Measurements from ENCODE around the gene OLA1. TPM values are rescaled to one million over a fixed set of nuclear protein-coding genes. Genes with fewer than 3 reads are reported as not detected.

Gene OLA1
- total RNA-seq, 4 donors from 2014 or later = 75.4 to 111 (median 92.8) TPM

DNA sequence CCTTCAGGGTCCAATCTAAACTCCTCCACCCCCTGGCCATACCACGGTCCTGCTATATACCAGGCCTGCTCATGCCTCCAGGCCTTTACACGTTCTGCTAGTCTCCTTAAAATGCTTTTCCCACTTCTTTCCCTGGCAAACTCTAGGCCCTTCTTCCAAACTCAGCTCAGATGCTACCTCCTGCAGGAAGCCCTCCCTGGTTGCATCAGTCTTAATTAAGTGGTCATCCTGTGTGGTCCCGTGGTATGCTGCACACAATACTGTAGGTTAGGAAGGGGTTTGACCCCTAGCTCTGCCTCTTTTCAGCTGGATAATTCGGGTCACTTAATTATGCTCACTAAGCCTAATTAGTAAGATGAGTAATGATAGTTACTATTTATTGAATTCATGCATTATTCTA, 197.3 kb downstream of the OLA1 start:
- intact Hi-C loops (cut with DNase I; ENCODE audit: low total_unique reads) (no loop called here), in situ Hi-C loops (cut with MboI; ENCODE audit: low sequenced_read_pairs in 4 of 4) (loop anchor here in 3 of 4 donors (25.0 kb wide), 1 partner anchor 639 kb away; no protein-coding TSS in a partner anchor)
- no peaks in the 10 kb centered on the region for H3K36me3 ChIP-seq
- no peak overlapping the region for H3K4me3 ChIP-seq
- ATAC-seq (no peak), DNase-seq (no peak)
- H3K4me1 ChIP-seq = no peaks in the 10 kb centered on the region
- TF ChIP-seq, protein P1, sequence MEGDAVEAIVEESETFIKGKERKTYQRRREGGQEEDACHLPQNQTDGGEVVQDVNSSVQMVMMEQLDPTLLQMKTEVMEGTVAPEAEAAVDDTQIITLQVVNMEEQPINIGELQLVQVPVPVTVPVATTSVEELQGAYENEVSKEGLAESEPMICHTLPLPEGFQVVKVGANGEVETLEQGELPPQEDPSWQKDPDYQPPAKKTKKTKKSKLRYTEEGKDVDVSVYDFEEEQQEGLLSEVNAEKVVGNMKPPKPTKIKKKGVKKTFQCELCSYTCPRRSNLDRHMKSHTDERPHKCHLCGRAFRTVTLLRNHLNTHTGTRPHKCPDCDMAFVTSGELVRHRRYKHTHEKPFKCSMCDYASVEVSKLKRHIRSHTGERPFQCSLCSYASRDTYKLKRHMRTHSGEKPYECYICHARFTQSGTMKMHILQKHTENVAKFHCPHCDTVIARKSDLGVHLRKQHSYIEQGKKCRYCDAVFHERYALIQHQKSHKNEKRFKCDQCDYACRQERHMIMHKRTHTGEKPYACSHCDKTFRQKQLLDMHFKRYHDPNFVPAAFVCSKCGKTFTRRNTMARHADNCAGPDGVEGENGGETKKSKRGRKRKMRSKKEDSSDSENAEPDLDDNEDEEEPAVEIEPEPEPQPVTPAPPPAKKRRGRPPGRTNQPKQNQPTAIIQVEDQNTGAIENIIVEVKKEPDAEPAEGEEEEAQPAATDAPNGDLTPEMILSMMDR (IDR thresholded peaks at IDR 0.05 in 4 of 5, conservative IDR thresholded peaks at IDR 0.05 in 1 of 5) = no peak
- TF ChIP-seq POLR2A (IDR thresholded peaks at IDR 0.05) = no peak
- H3K27ac ChIP-seq = no peak overlapping the region
- H3K9me3 ChIP-seq = no peaks in the 10 kb centered on the region
- H3K27me3 ChIP-seq = no peaks in the 10 kb centered on the region

DNA sequence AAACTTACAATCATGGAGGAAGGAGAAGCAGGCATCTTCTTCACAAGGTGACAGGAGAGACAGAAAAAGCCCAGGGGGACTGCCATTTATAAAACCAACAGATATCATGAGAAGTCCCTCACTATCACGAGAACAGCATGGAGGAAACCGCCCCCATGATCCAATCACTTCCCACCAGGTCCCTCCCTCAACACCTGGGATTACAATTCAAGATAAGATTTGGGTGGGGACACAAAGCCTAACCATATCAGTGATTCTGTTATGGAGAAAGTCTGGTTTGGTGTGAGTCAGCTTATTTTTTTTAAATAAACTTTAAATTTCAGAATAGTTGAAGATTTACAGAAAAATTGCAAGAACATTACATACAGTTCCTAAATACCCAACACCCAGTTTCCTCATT, 198.4 kb downstream of the OLA1 start:
- in situ Hi-C loops (cut with MboI; ENCODE audit: low sequenced_read_pairs in 4 of 4) = loop anchor here in 3 of 4 donors (10.0 to 25.0 kb wide), 4 partner anchors 163 to 638 kb away; no protein-coding TSS in a partner anchor
- intact Hi-C loops (cut with DNase I; ENCODE audit: low total_unique reads) = loop anchor here (10.0 kb wide), 2 partner anchors 305 to 475 kb away; no protein-coding TSS in a partner anchor
- DNase-seq (no peak), ATAC-seq (no peak)
- no peaks in the 10 kb centered on the region for H3K36me3 ChIP-seq
- no peak for TF ChIP-seq POLR2A (IDR thresholded peaks at IDR 0.05)
- TF ChIP-seq, protein P1 (IDR thresholded peaks at IDR 0.05 in 4 of 5, conservative IDR thresholded peaks at IDR 0.05 in 1 of 5) = no peak
- no peaks in the 10 kb centered on the region for H3K4me1 ChIP-seq
- no peaks in the 10 kb centered on the region for H3K9me3 ChIP-seq
- no peak overlapping the region for H3K4me3 ChIP-seq
- no peak overlapping the region for H3K27ac ChIP-seq
- no peaks in the 10 kb centered on the region for H3K27me3 ChIP-seq

DNA sequence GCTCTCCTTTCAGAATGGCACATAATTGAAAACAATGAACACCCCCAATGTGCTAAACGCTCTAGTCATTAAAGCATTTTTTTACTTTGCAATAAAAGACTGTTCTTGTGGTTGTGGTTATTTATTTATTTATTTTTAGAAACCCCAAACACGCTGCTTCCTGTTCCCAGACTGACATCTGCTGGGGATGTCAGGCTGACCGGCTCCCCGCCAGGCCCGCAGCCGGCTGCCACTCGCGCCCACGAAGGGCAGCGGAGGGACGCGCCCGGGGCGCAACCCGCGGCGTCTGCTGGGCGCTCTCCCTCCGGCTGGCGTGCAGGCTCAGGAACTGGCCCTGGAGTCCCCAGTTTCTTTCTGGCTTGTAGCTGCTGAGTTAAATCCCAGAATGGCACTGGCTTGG, 200.1 kb downstream of the OLA1 start:
- no peak for ATAC-seq
- Histone ChIP-seq H3K27ac (no peak overlapping the region), H3K4me3 (no peak overlapping the region), H3K4me1 (no peaks in the 10 kb centered on the region), H3K36me3 (no peaks in the 10 kb centered on the region), H3K9me3 (no peaks in the 10 kb centered on the region), H3K27me3 (no peaks in the 10 kb centered on the region)
- intact Hi-C loops (cut with DNase I; ENCODE audit: low total_unique reads) = loop anchor here (10.0 kb wide), 2 partner anchors 303 to 473 kb away; no protein-coding TSS in a partner anchor
- in situ Hi-C loops (cut with MboI; ENCODE audit: low sequenced_read_pairs in 4 of 4) = loop anchor here in 2 of 4 donors (10.0 to 25.0 kb wide), 3 partner anchors 161 to 461 kb away; no protein-coding TSS in a partner anchor
- DNase-seq = no peak
- TF ChIP-seq, protein P1 (IDR thresholded peaks at IDR 0.05 in 4 of 5, conservative IDR thresholded peaks at IDR 0.05 in 1 of 5) = no peak
- no peak for TF ChIP-seq POLR2A (IDR thresholded peaks at IDR 0.05)

DNA sequence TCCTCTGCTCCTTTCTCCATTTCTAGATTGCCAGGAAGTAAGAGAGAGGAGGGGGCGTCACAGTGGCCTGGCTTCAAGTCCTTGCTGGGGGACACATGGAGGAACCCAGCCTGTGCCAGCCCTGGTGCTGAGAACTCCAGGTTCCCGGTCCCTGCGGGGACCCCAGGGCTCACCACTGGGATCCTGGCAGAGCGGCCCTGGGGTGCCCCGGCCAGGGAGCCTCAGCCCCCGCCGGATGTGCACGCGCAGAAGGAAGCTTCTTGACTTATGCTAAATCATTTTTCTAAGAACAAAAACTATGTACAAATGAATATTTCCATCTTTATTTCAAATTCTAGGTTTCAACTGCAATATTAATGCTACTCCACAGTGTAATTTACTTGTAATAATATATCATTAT, 200.6 kb downstream of the OLA1 start:
- ATAC-seq (no peak), DNase-seq (no peak)
- H3K4me3 ChIP-seq = no peak overlapping the region
- H3K4me1 ChIP-seq = no peaks in the 10 kb centered on the region
- H3K9me3 ChIP-seq = no peaks in the 10 kb centered on the region
- H3K27ac ChIP-seq = no peak overlapping the region
- H3K36me3 ChIP-seq = no peaks in the 10 kb centered on the region
- no peak for TF ChIP-seq POLR2A (IDR thresholded peaks at IDR 0.05)
- TF ChIP-seq, protein P1 (IDR thresholded peaks at IDR 0.05 in 4 of 5, conservative IDR thresholded peaks at IDR 0.05 in 1 of 5) = no peak
- intact Hi-C loops (cut with DNase I; ENCODE audit: low total_unique reads) (loop anchor here (10.0 kb wide), 2 partner anchors 303 to 473 kb away; no protein-coding TSS in a partner anchor), in situ Hi-C loops (cut with MboI; ENCODE audit: low sequenced_read_pairs in 4 of 4) (loop anchor here in 2 of 4 donors (10.0 to 25.0 kb wide), 3 partner anchors 160 to 460 kb away; no protein-coding TSS in a partner anchor)
- H3K27me3 ChIP-seq = no peaks in the 10 kb centered on the region
